D721Med (cell line): ENCODE results near the gene METTL15.
A peak's percentile ranks its signal among the peaks of the same experiment; 100 is the strongest.
"Not testable (repeated sequence)": the region's sequence is repeated elsewhere in the genome, so short reads cannot be mapped to it uniquely, and the experiment has no call there.

Experiments used
- DNase-seq: peaks from one replicate; pipeline ENCODE4 v3.0.0; 2011; ENCODE audit warnings: low spot score; ENCODE audit not compliant: insufficient read length
- FAIRE-seq: peaks from 2 replicates; lab custom pipeline; 2011; peaks lifted over from hg19 to GRCh38; lab: Jason Lieb, UNC
- CTCF ChIP-seq: IDR thresholded peaks from 2 replicates; pipeline ENCODE4 v1.5.1; 2012; ENCODE audit warnings: mild to moderate bottlenecking, control low read depth; ENCODE audit not compliant: insufficient read depth; ENCODE audit errors: missing control alignments

METTL15 gene

GRCh38 chr11:28089378-28089777 lies 18.8 kb upstream of the METTL15 start:
- no peak for TF ChIP-seq CTCF
- FAIRE-seq (peak; percentile 63), DNase-seq (no peak)

GRCh38 chr11:28090052-28090749 lies 18.0 kb upstream of the METTL15 start:
- no peak for DNase-seq
- no peak for TF ChIP-seq CTCF
- no peak for FAIRE-seq

- no peak for FAIRE-seq
- no peak for TF ChIP-seq CTCF
- DNase-seq: no peak
Observed at GRCh38 chr11:28092786-28093185, 15.4 kb upstream of the METTL15 start.

- no peak for DNase-seq
- no peak for TF ChIP-seq CTCF
- no peak for FAIRE-seq
Observed at GRCh38 chr11:28098257-28098656, 9.9 kb upstream of the METTL15 start.

- no peak for FAIRE-seq
Observed at GRCh38 chr11:28099715-28100114, 8.5 kb upstream of the METTL15 start.

GRCh38 chr11:28100665-28101064 lies 7.5 kb upstream of the METTL15 start:
- TF ChIP-seq CTCF: no peak
- FAIRE-seq (no peak), DNase-seq (no peak)

More at GRCh38 chr11:28099715-28100114, 8.5 kb upstream of the METTL15 start:
- no peak for TF ChIP-seq CTCF
- DNase-seq: no peak

GRCh38 chr11:28102300-28102699 lies 5.9 kb upstream of the METTL15 start:
- not testable (repeated sequence) for FAIRE-seq, DNase-seq
